ENCODE results near the gene DPP6.

DNA sequence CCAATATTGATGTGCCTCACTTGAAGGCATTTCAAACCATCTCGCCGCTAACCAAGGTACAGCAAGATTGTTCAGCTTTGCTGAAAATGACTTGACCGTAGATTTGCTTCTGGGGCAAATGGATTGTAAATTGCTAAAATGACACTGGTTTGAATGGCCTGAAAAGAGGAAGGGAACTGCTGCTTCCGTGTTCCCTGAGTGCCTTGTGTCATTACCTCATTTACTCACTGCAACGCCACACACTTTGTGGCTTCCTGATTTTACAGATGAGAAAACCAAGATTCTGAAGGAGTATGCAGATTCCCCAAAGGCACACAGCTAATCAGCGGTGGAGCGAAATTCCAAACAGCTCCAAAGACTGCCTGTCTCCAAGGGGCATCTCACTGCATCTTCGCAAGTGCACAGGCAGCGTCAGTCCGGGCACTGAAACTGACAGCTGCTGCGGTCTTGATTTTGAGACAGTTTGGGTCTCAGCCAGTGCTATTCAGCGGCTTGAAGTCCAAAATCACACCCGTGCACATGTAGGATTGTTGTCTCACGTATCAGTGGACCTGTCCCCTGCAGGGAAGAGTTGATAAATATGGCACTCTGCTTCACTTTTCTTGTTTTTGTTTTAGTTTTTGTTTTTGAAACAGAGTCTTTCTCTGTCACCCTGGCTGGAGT, 290.9 kb downstream of the DPP6 start:
- TF ChIP-seq, protein P1, sequence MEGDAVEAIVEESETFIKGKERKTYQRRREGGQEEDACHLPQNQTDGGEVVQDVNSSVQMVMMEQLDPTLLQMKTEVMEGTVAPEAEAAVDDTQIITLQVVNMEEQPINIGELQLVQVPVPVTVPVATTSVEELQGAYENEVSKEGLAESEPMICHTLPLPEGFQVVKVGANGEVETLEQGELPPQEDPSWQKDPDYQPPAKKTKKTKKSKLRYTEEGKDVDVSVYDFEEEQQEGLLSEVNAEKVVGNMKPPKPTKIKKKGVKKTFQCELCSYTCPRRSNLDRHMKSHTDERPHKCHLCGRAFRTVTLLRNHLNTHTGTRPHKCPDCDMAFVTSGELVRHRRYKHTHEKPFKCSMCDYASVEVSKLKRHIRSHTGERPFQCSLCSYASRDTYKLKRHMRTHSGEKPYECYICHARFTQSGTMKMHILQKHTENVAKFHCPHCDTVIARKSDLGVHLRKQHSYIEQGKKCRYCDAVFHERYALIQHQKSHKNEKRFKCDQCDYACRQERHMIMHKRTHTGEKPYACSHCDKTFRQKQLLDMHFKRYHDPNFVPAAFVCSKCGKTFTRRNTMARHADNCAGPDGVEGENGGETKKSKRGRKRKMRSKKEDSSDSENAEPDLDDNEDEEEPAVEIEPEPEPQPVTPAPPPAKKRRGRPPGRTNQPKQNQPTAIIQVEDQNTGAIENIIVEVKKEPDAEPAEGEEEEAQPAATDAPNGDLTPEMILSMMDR (IDR thresholded peaks at IDR 0.05), result no peak
- TF ChIP-seq POLR2AphosphoS5 (IDR thresholded peaks at IDR 0.05; ENCODE audit: low read depth, low read length) (no peak), SIN3A (IDR thresholded peaks at IDR 0.05; ENCODE audit: borderline replicate concordance, insufficient read depth, low read depth, low read length) (no peak)
- TF ChIP-seq, protein P2, sequence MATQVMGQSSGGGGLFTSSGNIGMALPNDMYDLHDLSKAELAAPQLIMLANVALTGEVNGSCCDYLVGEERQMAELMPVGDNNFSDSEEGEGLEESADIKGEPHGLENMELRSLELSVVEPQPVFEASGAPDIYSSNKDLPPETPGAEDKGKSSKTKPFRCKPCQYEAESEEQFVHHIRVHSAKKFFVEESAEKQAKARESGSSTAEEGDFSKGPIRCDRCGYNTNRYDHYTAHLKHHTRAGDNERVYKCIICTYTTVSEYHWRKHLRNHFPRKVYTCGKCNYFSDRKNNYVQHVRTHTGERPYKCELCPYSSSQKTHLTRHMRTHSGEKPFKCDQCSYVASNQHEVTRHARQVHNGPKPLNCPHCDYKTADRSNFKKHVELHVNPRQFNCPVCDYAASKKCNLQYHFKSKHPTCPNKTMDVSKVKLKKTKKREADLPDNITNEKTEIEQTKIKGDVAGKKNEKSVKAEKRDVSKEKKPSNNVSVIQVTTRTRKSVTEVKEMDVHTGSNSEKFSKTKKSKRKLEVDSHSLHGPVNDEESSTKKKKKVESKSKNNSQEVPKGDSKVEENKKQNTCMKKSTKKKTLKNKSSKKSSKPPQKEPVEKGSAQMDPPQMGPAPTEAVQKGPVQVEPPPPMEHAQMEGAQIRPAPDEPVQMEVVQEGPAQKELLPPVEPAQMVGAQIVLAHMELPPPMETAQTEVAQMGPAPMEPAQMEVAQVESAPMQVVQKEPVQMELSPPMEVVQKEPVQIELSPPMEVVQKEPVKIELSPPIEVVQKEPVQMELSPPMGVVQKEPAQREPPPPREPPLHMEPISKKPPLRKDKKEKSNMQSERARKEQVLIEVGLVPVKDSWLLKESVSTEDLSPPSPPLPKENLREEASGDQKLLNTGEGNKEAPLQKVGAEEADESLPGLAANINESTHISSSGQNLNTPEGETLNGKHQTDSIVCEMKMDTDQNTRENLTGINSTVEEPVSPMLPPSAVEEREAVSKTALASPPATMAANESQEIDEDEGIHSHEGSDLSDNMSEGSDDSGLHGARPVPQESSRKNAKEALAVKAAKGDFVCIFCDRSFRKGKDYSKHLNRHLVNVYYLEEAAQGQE (IDR thresholded peaks at IDR 0.05; ENCODE audit: insufficient read depth in 1 of 2, low read depth in 2 of 2, low read length in 1 of 2), result no peak

All from Panc1 (cell line).